Stimulated activated CD8-positive, alpha-beta memory T cell treated with anti-CD3 and anti-CD28 coated beads, Interleukin-12 subunit alpha, Interleukin-12 subunit beta, amount 100 ng/mL, for 1 hour (primary cell): ENCODE results near the gene POLR2H.

Experiments used
- DNase-seq: peaks from one replicate; pipeline ENCODE4 v3.0.0-alpha.2; 2020; ENCODE audit warnings: low read depth

POLR2H gene

GRCh38 chr3:184352149-184352785, 9.2 kb upstream of the POLR2H start:
- no peak for DNase-seq

GRCh38 chr3:184352897-184353545, 8.5 kb upstream of the POLR2H start:
- no peak for DNase-seq

GRCh38 chr3:184353546-184353941, 8.0 kb upstream of the POLR2H start:
- DNase-seq, result no peak

GRCh38 chr3:184354121-184354728, 7.3 kb upstream of the POLR2H start:
- DNase-seq, result peak; percentile 44

GRCh38 chr3:184354754-184355153, 6.8 kb upstream of the POLR2H start:
- DNase-seq, result no peak

- no peak for DNase-seq
These were observed 6.1 kb upstream of the POLR2H start for GRCh38 chr3:184355261-184356040.

GRCh38 chr3:184357248-184358123, 4.0 kb upstream of the POLR2H start:
- DNase-seq, result no peak

- no peak for DNase-seq
These were observed 3.3 kb upstream of the POLR2H start for GRCh38 chr3:184358124-184358767.

GRCh38 chr3:184358921-184359350, 2.6 kb upstream of the POLR2H start:
- DNase-seq, result no peak

- DNase-seq, result no peak
These were observed 1.9 kb upstream of the POLR2H start for GRCh38 chr3:184359610-184360009.

- no peak for DNase-seq
These were observed 1.2 kb upstream of the POLR2H start for GRCh38 chr3:184360070-184360928.

- DNase-seq, result no peak
These were observed 480 bp upstream of the POLR2H start for GRCh38 chr3:184360929-184361531.

GRCh38 chr3:184361932-184362667, 590 bp downstream of the POLR2H start:
- peak; percentile 10 for DNase-seq

GRCh38 chr3:184362668-184363546, 1.4 kb downstream of the POLR2H start:
- DNase-seq, result peak; percentile 94

GRCh38 chr3:184366619-184367289, 5.2 kb downstream of the POLR2H start:
- no peak for DNase-seq

GRCh38 chr3:184368116-184368515, 6.6 kb downstream of the POLR2H start:
- DNase-seq, result no peak

GRCh38 chr3:184368586-184369183, 7.2 kb downstream of the POLR2H start:
- no peak for DNase-seq
